ENCODE data around the gene REC8. TPM values are rescaled to one million over a fixed set of nuclear protein-coding genes. Genes with fewer than 3 reads are reported as not detected.

The REC8 gene
- total RNA-seq, 1 experiment from 2014 or later, result 6.5 TPM

GRCh38 chr14:24172871-24173281 is 996 bp downstream of the REC8 start:
- H3K27ac ChIP-seq, result no peak overlapping the region
- H3F3A ChIP-seq (ENCODE audit: insufficient read depth, low read depth), result no peaks in the 10 kb centered on the region; the same call in 1 of the 2 replicates
- ChIA-PET CTCF (no interaction called here), POLR2A (ENCODE audit: unreplicated experiment) (no interaction called here)
- no peak overlapping the region for H3K4me3 ChIP-seq
- H3K4me1 ChIP-seq (replicated peaks; ENCODE audit: insufficient read depth), result no peaks in the 10 kb centered on the region
- no peaks in the 10 kb centered on the region for H4K20me1 ChIP-seq (ENCODE audit: insufficient read depth)
- no peaks in the 10 kb centered on the region for H3K79me2 ChIP-seq (ENCODE audit: low read depth)
- H3K9me2 ChIP-seq (ENCODE audit: insufficient read depth), result no peaks in the 10 kb centered on the region
- TF ChIP-seq EZH2 (IDR thresholded peaks at IDR 0.05; ENCODE audit: low read depth) (no peak), CTCF (conservative IDR thresholded peaks at IDR 0.05) (no peak)
- H3K4me2 ChIP-seq, result no peak overlapping the region
- H3K27me3 ChIP-seq (ENCODE audit: insufficient read depth, low read depth), result no peaks in the 10 kb centered on the region
- no TSS peak for BruUV-seq (replicated peaks)
- H2AFZ ChIP-seq, result no peak overlapping the region
- intact Hi-C loops (cut with micrococcal nuclease; ENCODE audit: unreplicated experiment), result no loop called here
- H3K36me3 ChIP-seq (ENCODE audit: low read depth), result no peaks in the 10 kb centered on the region
- DNase-seq, result no peak
- H3K9me3 ChIP-seq (ENCODE audit: insufficient read depth, low read depth), result no peaks in the 10 kb centered on the region

DNA sequence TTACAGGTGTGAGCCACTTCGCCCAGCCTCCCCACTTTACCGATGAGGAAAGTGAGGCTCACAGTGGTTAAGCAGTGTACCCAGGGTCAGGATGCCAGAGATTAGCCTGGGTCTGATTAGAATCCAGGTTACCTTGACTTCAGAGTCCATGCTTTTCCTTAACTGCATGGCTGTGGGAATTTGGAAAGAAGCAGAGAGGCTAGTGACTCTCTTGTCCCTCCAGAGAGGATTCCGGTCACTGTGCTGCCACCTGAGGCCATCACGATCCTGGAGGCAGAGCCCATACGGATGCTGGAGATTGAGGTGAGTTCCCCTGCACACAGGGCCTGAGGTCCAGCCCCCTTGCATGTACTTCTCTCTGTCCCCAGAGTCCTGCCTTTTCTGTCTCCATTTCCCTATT is 4.7 kb downstream of the REC8 start:
- no TSS peak for BruUV-seq (replicated peaks)

GRCh38 chr14:24177041-24177825 is 5.4 kb downstream of the REC8 start:
- CTCF ChIA-PET, result no interaction called here

More for the DNA sequence above, 4.7 kb downstream of the REC8 start:
- no peak overlapping the region for H3K27ac ChIP-seq
- no peaks in the 10 kb centered on the region for H3K4me1 ChIP-seq (replicated peaks; ENCODE audit: insufficient read depth)
- H3F3A ChIP-seq (ENCODE audit: insufficient read depth, low read depth), result no peaks in the 10 kb centered on the region; the same call in 1 of the 2 replicates
- H3K9me2 ChIP-seq (ENCODE audit: insufficient read depth), result no peaks in the 10 kb centered on the region
- no peak for DNase-seq
- TF ChIP-seq EZH2 (IDR thresholded peaks at IDR 0.05; ENCODE audit: low read depth) (no peak), CTCF (conservative IDR thresholded peaks at IDR 0.05) (no peak)
- no peak overlapping the region for H2AFZ ChIP-seq
- no peaks in the 10 kb centered on the region; the same call in 1 of the 2 replicates for H4K20me1 ChIP-seq (ENCODE audit: insufficient read depth)
- no peaks in the 10 kb centered on the region for H3K79me2 ChIP-seq (ENCODE audit: low read depth)
- H3K4me2 ChIP-seq, result no peak overlapping the region
- intact Hi-C loops (cut with micrococcal nuclease; ENCODE audit: unreplicated experiment), result no loop called here
- ChIA-PET CTCF (no interaction called here), POLR2A (ENCODE audit: unreplicated experiment) (no interaction called here)
- no peaks in the 10 kb centered on the region for H3K36me3 ChIP-seq (ENCODE audit: low read depth)
- no peak overlapping the region for H3K4me3 ChIP-seq
- no peaks in the 10 kb centered on the region for H3K27me3 ChIP-seq (ENCODE audit: insufficient read depth, low read depth)
- H3K9me3 ChIP-seq (ENCODE audit: insufficient read depth, low read depth), result no peaks in the 10 kb centered on the region

More at GRCh38 chr14:24177041-24177825, 5.4 kb downstream of the REC8 start:
- Histone ChIP-seq H3K9me3 (ENCODE audit: insufficient read depth, low read depth) (no peaks in the 10 kb centered on the region), H3K79me2 (ENCODE audit: low read depth) (no peaks in the 10 kb centered on the region), H3K27ac (no peak overlapping the region), H3K27me3 (ENCODE audit: insufficient read depth, low read depth) (no peaks in the 10 kb centered on the region), H4K20me1 (ENCODE audit: insufficient read depth) (no peaks in the 10 kb centered on the region; the same call in 1 of the 2 replicates), H2AFZ (no peak overlapping the region), H3K9me2 (ENCODE audit: insufficient read depth) (no peaks in the 10 kb centered on the region), H3K4me1 (replicated peaks; ENCODE audit: insufficient read depth) (no peaks in the 10 kb centered on the region), H3K4me2 (no peak overlapping the region), H3F3A (ENCODE audit: insufficient read depth, low read depth) (no peaks in the 10 kb centered on the region; the same call in 1 of the 2 replicates), H3K36me3 (ENCODE audit: low read depth) (no peaks in the 10 kb centered on the region), H3K4me3 (no peak overlapping the region)
- TF ChIP-seq CTCF (conservative IDR thresholded peaks at IDR 0.05) (no peak), EZH2 (IDR thresholded peaks at IDR 0.05; ENCODE audit: low read depth) (no peak)
- POLR2A ChIA-PET (ENCODE audit: unreplicated experiment), result no interaction called here
- DNase-seq, result no peak
- intact Hi-C loops (cut with micrococcal nuclease; ENCODE audit: unreplicated experiment), result no loop called here
- BruUV-seq (replicated peaks), result no TSS peak
